COR-L47 (cell line): ENCODE data around the gene SPATA25.
A peak's percentile ranks its signal among the peaks of the same experiment; 100 is the strongest.
"Not testable (repeated sequence)": the region's sequence is repeated elsewhere in the genome, so short reads cannot be mapped to it uniquely, and the experiment has no call there.

Experiments used
- DNase-seq: peaks from one replicate; lab custom pipeline; 2025; lab: John Stamatoyannopoulos, UW

The SPATA25 gene

GRCh38 chr20:45913116-45913515, 25.7 kb upstream of the SPATA25 start:
- DNase-seq = no peak

- no peak for DNase-seq
Observed at GRCh38 chr20:45912344-45912682, 24.9 kb upstream of the SPATA25 start.

- DNase-seq = peak; percentile 37
Observed at GRCh38 chr20:45911486-45912343, 24.3 kb upstream of the SPATA25 start, which contains the start of gene PLTP. Gene PLTP, minus strand, starts transcription at chr20:45912155. Its CDS starts 703 bp downstream, at chr20:45911452.

GRCh38 chr20:45910670-45911485, 23.5 kb upstream of the SPATA25 start:
- DNase-seq = no peak

GRCh38 chr20:45909817-45910669, 22.6 kb upstream of the SPATA25 start:
- DNase-seq = no peak

GRCh38 chr20:45909336-45909808, 21.9 kb upstream of the SPATA25 start:
- DNase-seq = no peak

- no peak for DNase-seq
Observed at GRCh38 chr20:45908084-45908483, 20.7 kb upstream of the SPATA25 start.

- no peak for DNase-seq
Observed at GRCh38 chr20:45907219-45907948, 20.0 kb upstream of the SPATA25 start.

- DNase-seq = no peak
Observed at GRCh38 chr20:45905505-45906079, 18.2 kb upstream of the SPATA25 start.

GRCh38 chr20:45904583-45905504, 17.4 kb upstream of the SPATA25 start:
- no peak for DNase-seq

GRCh38 chr20:45902199-45902701, 14.8 kb upstream of the SPATA25 start:
- no peak for DNase-seq

GRCh38 chr20:45901332-45901731, 13.9 kb upstream of the SPATA25 start:
- DNase-seq = not testable (repeated sequence)

GRCh38 chr20:45899046-45899835, 11.8 kb upstream of the SPATA25 start:
- DNase-seq = no peak

- no peak for DNase-seq
Observed at GRCh38 chr20:45898285-45898684, 10.9 kb upstream of the SPATA25 start.

- DNase-seq = no peak
Observed at GRCh38 chr20:45897692-45898091, 10.3 kb upstream of the SPATA25 start.

GRCh38 chr20:45897289-45897688, 9.9 kb upstream of the SPATA25 start:
- no peak for DNase-seq

GRCh38 chr20:45896641-45897161, 9.3 kb upstream of the SPATA25 start:
- DNase-seq = no peak

- no peak for DNase-seq
Observed at GRCh38 chr20:45894797-45895196, 7.4 kb upstream of the SPATA25 start.

- DNase-seq = no peak
Observed at GRCh38 chr20:45893831-45894230, 6.4 kb upstream of the SPATA25 start.
